Measurements from ENCODE around the gene TAP2.
"Not testable (repeated sequence)": the region's sequence is repeated elsewhere in the genome, so short reads cannot be mapped to it uniquely, and the experiment has no call there.

TAP2 gene

DNA sequence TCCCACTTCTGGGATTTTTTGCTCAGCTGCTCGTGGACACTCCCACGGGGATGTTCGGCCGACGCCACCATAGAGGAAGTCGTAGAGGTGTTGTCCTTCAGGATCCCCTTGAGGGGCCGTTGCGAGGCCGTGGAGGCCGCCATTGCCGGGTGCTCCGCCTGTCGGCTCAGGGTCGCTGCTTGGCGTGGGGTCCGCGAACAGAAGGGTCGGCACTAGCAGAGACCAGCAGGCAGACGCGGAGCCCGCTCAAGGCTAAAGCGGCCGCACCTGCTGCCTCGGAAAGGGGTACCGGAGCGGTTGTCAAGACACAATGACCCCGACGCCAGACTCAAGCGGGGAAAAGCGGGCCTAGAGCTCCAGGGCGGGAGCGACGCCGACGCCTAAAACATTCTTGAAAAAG, 41.2 kb upstream of the TAP2 start:
- no peak for DNase-seq (ENCODE audit: extremely low read depth, low read depth)
- TF ChIP-seq, protein P1, sequence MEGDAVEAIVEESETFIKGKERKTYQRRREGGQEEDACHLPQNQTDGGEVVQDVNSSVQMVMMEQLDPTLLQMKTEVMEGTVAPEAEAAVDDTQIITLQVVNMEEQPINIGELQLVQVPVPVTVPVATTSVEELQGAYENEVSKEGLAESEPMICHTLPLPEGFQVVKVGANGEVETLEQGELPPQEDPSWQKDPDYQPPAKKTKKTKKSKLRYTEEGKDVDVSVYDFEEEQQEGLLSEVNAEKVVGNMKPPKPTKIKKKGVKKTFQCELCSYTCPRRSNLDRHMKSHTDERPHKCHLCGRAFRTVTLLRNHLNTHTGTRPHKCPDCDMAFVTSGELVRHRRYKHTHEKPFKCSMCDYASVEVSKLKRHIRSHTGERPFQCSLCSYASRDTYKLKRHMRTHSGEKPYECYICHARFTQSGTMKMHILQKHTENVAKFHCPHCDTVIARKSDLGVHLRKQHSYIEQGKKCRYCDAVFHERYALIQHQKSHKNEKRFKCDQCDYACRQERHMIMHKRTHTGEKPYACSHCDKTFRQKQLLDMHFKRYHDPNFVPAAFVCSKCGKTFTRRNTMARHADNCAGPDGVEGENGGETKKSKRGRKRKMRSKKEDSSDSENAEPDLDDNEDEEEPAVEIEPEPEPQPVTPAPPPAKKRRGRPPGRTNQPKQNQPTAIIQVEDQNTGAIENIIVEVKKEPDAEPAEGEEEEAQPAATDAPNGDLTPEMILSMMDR (IDR thresholded peaks at IDR 0.05; ENCODE audit: low read depth, low read length) = no peak

DNA sequence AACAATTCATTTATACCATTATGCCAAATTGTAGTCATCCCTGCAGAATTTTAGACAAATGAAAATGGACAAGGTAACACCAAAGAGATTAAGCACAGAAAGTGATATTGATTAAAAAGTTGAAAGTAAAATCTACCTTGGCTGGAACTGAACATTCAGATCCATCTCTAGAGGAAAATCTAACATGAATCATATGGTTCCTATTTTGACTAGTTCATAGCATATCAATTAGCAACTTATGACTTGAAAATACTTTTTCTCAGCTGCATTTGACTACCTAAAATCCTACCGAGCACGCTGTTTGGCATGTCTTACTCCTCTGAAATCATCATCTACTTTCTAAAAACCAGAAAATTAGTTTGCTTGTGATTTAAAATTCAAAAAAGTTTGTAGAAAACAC, 38.1 kb upstream of the TAP2 start:
- no peak for DNase-seq (ENCODE audit: extremely low read depth, low read depth)
- TF ChIP-seq, protein P1 (IDR thresholded peaks at IDR 0.05; ENCODE audit: low read depth, low read length) = no peak

DNA sequence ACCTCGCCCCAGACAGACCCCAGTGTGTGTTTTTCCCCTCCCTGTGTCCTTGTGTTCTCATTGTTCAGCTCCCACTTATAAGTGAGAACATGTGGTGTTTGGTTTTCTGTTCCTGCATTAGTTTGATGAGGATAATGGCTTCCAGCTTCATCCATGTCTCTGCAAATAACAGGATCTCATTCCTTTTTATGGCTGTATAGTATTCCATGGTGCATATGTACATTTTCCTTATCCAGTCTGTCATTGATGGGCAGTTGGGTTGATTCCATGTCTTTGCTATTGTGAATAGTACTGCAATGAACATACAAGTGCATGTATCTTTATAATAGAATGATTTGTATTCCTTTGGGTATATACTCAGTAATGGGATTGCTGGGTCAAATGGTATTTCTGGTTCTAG, 35.4 kb upstream of the TAP2 start:
- not testable (repeated sequence) for DNase-seq (ENCODE audit: extremely low read depth, low read depth)

DNA sequence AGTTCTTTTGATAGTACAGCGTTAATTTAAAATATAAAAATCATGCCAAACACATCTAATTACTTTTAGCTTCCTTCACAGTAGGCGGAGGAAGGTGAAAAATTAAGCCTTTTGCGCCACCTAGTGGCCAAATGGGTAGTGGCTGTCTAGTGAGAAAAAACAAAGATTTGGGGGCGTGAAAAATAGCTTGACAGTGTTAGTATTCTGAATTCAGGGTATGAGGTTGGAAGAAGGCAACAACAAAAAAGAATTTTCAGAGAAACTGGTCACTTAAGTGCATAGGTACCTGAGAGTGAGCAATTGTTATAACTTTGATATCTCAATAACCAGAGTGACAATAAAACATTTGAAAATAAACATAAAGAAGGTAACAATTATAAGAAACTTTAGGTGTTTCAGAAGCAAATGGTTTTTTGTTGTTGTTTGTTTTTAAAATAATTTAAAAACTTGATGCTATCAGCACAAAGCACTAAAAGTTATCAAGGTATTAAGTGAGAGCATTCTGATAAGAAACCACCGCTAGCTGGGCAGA, 29.8 kb upstream of the TAP2 start:
- TF ChIP-seq, protein P1 (IDR thresholded peaks at IDR 0.05; ENCODE audit: low read depth, low read length) = peak; percentile 83
- DNase-seq (ENCODE audit: extremely low read depth, low read depth) = no peak

DNA sequence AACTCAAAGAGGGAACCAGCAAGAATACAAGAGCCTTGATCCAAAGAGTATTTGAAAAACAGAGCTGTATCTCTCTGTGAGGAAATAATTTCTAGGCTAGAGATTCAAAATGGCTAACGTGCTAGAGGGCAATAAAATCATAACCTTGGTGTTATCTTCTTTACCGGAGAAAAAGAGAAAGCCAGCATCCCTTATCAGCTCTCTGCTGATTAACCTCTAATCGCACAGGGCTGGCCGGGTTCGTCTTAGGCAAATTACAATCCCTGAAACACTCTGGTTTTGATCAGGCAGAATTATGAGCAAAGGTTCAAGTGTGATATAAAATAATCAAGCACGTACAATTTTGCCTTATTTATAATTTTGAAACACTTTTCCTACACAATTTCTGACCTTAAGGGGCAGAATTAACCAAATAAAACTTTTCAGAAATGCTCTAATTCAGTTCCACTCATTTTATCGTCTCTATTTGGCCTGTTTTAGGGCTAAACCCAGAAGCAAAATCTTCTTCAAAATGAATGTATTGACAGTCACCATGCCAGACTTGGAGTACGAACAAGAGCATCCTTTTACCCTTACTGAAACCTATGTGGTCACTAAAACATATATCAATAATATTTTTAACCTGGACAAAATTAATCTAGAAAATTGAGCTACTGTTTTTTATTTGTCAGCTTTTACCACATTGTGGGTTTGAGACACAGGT, 29.2 kb upstream of the TAP2 start:
- DNase-seq (ENCODE audit: extremely low read depth, low read depth) = no peak
- TF ChIP-seq, protein P1 (IDR thresholded peaks at IDR 0.05; ENCODE audit: low read depth, low read length) = no peak

DNA sequence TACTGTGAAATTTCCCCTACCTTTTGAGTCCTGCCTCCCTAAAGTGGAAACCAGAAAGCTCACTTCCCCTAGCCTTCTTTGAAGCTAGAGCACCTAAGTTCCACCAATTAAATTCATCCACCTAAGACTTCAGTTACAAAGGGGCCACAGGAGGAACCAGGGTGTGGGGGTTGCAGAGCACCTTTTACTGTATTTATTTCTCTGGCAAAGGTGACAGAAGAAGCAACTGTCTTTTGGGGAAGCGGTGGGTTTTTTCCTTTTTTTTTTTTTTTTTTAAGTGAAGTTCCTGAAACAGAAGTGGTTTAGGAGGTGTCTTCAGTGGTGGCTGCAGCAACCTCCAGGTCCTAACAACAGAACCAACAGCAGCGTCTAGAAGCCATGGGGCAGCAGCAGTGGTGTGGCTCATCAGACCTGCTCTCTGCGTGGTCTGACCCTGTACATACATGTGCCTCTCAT, 28.5 kb upstream of the TAP2 start:
- no peak for DNase-seq (ENCODE audit: extremely low read depth, low read depth)
- TF ChIP-seq, protein P1 (IDR thresholded peaks at IDR 0.05; ENCODE audit: low read depth, low read length) = no peak

DNA sequence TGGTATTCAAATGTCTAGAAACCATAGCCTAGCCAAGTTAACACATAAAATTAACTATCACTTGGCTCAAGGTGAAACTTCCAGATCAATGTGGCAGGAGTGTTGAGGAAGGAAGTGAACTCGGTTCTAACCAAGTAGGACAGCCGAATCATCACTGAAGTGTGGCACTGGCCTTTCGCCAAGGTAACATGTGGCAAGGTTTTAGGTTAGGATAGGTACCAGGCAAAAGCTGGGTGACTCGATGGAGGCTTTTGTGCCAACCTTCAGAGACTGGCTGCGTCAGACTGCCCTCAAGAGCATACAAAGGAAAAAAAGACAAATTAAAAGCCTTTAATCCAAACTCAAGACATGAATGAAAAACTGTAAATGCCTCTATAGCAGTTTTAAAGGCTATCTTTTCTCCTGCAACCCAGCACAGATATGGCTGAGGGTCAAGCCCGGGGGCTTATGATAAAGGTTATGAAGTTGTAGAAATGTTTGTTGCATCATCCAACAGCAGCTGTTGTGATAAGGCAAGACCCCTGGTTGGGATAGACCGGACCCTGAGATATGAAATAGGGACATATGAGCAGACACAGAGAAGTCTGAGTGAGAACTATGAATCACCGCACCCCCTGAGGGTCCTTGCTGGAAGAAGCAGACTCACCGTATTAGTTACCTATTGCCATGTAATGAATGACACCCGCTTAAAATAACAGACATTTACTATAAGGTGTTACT, 27.3 kb upstream of the TAP2 start:
- TF ChIP-seq, protein P1 (IDR thresholded peaks at IDR 0.05; ENCODE audit: low read depth, low read length) = no peak

More for the DNA sequence above, 27.3 kb upstream of the TAP2 start:
- DNase-seq (ENCODE audit: extremely low read depth, low read depth) = no peak
